Endothelial cell (in vitro differentiated cells): ENCODE results near the gene ZNF33B. TPM values are rescaled to one million over a fixed set of nuclear protein-coding genes. Genes with fewer than 3 reads are reported as not detected.

Experiments used
- DNase-seq: peaks from one replicate; pipeline ENCODE4 v3.0.0; 2021; ENCODE audit warnings: low spot score
- H3K27ac Mint-ChIP-seq: one replicate; pipeline ENCODE4 v1.8.0; 2021; ENCODE audit warnings: mixed read lengths, inconsistent platforms; ENCODE audit not compliant: unreplicated experiment
- H3K27me3 Mint-ChIP-seq: one replicate; pipeline ENCODE4 v1.8.0; 2021; ENCODE audit warnings: mild to moderate bottlenecking, moderate library complexity, mixed read lengths, inconsistent platforms; ENCODE audit not compliant: unreplicated experiment
- H3K36me3 Mint-ChIP-seq: one replicate; pipeline ENCODE4 v1.8.0; 2021; ENCODE audit warnings: mild to moderate bottlenecking, low read depth, mixed read lengths, inconsistent platforms; ENCODE audit not compliant: unreplicated experiment
- H3K4me1 Mint-ChIP-seq: one replicate; pipeline ENCODE4 v1.8.0; 2021; ENCODE audit warnings: mild to moderate bottlenecking, mixed read lengths, inconsistent platforms; ENCODE audit not compliant: unreplicated experiment
- H3K4me3 Mint-ChIP-seq: one replicate; pipeline ENCODE4 v1.8.0; 2021; ENCODE audit warnings: mild to moderate bottlenecking, mixed read lengths, inconsistent platforms; ENCODE audit not compliant: unreplicated experiment
- H3K9me3 Mint-ChIP-seq: one replicate; pipeline ENCODE4 v1.8.0; 2021; ENCODE audit warnings: mixed read lengths, inconsistent platforms; ENCODE audit not compliant: unreplicated experiment
- total RNA-seq: library from RNA; stranded (reverse); fragmentation: NEBNext Ultra II Directional; extraction: Animal tissue kit (Norgen Biotek cat#: 25700); gene quantifications from one replicate; pipeline ENCODE4 v1.2.1, GENCODE V29; 2021; ENCODE audit not compliant: unreplicated experiment
- TF ChIP-seq, protein P1 (sequence below): fragments of 200-600 bp; sonication (generic); IDR thresholded peaks from one replicate; pipeline ENCODE4 v1.5.0; 2021; ENCODE audit warnings: antibody characterized with exemption; ENCODE audit not compliant: unreplicated experiment

The ZNF33B gene
- total RNA-seq, 1 donor from 2014 or later = 63.4 TPM

DNA sequence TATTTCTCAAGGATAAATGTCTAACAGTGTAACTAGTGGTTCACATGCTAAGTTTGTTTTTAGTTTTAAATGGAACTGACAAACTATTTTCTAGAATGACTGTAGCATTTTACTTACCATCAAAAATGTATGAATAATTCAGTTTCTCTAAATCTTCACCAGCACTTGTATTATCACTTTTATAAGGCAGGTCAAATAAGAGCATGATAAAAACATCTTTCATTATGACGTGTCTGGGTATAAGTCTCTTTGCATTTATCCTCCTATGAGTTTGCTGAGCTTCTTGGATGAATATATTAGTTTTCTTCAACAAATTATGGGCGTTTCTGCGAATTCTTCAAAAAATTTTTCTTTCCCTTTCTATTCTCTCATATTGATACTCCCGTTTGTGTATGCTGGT, 19.9 kb downstream of the ZNF33B start:
- no peak for DNase-seq
- peaks cover 37% of the 10 kb centered on the region for H3K36me3 Mint-ChIP-seq
- H3K27me3 Mint-ChIP-seq = no peaks in the 10 kb centered on the region

DNA sequence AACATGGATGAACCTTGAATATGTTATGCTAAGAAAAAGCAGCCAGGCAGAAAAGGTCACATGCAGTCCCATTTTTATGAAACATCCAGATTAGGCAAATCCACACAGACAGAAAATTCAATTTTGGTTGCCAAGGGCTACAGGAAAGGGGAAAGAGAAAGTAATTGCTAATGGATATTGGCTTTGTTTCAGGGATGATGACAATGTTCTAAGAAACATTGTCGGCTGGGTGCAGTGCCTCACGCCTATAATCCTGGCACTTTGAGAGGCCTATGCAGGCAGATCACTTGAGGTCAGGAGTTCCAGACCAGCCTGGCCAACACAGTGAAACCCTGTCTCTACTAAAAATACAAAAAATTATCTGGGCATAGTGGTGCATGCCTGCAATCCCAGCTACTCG, 23.0 kb downstream of the ZNF33B start:
- no peak overlapping the region for H3K27ac Mint-ChIP-seq
- no peaks in the 10 kb centered on the region for H3K4me1 Mint-ChIP-seq
- no peaks in the 10 kb centered on the region for H3K27me3 Mint-ChIP-seq
- no peak overlapping the region for H3K4me3 Mint-ChIP-seq
- H3K36me3 Mint-ChIP-seq = peaks cover 29% of the 10 kb centered on the region
- DNase-seq = no peak
- H3K9me3 Mint-ChIP-seq = no peaks in the 10 kb centered on the region
- TF ChIP-seq, protein P1, sequence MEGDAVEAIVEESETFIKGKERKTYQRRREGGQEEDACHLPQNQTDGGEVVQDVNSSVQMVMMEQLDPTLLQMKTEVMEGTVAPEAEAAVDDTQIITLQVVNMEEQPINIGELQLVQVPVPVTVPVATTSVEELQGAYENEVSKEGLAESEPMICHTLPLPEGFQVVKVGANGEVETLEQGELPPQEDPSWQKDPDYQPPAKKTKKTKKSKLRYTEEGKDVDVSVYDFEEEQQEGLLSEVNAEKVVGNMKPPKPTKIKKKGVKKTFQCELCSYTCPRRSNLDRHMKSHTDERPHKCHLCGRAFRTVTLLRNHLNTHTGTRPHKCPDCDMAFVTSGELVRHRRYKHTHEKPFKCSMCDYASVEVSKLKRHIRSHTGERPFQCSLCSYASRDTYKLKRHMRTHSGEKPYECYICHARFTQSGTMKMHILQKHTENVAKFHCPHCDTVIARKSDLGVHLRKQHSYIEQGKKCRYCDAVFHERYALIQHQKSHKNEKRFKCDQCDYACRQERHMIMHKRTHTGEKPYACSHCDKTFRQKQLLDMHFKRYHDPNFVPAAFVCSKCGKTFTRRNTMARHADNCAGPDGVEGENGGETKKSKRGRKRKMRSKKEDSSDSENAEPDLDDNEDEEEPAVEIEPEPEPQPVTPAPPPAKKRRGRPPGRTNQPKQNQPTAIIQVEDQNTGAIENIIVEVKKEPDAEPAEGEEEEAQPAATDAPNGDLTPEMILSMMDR = no peak

More for the DNA sequence above, 19.9 kb downstream of the ZNF33B start:
- TF ChIP-seq, protein P1 = no peak
- Mint-ChIP-seq H3K9me3 (no peaks in the 10 kb centered on the region), H3K27ac (no peak overlapping the region), H3K4me1 (no peaks in the 10 kb centered on the region), H3K4me3 (no peak overlapping the region)

DNA sequence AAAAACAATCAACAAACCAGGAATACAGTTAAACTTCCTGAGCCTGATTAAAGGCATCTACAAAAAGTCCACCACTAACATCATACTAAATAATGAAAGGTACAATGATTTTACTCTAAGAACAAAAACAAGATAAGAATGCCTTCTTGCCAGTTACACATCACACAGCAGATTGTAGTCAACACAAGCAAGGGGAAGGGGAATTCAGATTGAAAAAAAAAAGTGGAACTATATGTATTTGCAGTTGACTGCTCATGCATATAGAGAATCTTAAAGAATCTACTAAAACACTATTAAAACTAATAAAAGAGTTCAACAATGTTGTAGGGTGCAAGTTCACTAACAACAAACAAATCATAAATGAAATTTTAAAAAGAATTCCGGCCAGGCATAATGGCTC, 28.5 kb downstream of the ZNF33B start:
- DNase-seq = no peak
- Mint-ChIP-seq H3K4me3 (no peak overlapping the region), H3K36me3 (peaks cover 34% of the 10 kb centered on the region), H3K27ac (no peak overlapping the region), H3K27me3 (no peaks in the 10 kb centered on the region), H3K4me1 (no peaks in the 10 kb centered on the region), H3K9me3 (no peaks in the 10 kb centered on the region)
- TF ChIP-seq, protein P1 = no peak

DNA sequence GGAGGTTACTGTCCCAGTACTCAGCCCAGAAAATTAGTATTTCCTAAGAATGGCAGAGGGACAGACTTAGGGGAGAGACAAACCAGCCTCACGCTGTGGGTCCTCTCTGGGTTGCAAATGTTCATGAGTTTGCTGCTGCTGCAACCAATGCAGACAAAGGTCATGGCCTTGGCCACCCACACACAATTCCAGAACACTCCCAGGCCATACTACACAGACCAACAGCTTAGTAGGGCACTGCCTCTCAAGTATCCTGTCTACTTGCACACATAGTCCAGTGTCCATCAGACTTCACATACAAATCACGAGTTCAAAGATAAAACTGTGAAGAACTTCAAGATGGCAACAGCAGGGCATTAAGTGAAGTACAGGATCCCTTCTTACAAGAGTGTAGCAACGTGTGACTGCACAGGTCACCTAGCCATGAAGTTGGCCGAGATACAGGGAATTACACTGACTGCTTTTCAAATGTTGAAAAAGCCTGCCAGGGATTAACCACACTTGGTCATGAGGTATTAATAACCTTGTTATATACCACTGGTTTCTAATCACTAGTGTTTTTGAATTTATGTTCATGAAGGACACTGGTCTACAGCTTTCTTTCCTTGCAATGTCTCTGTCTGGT, 40.0 kb downstream of the ZNF33B start:
- peaks cover 75% of the 10 kb centered on the region for H3K36me3 Mint-ChIP-seq
- H3K27me3 Mint-ChIP-seq = no peaks in the 10 kb centered on the region
- no peak overlapping the region for H3K4me3 Mint-ChIP-seq
- H3K27ac Mint-ChIP-seq = no peak overlapping the region
- no peaks in the 10 kb centered on the region for H3K4me1 Mint-ChIP-seq
- TF ChIP-seq, protein P1 = no peak
- H3K9me3 Mint-ChIP-seq = peaks cover 17% of the 10 kb centered on the region
- no peak for DNase-seq

DNA sequence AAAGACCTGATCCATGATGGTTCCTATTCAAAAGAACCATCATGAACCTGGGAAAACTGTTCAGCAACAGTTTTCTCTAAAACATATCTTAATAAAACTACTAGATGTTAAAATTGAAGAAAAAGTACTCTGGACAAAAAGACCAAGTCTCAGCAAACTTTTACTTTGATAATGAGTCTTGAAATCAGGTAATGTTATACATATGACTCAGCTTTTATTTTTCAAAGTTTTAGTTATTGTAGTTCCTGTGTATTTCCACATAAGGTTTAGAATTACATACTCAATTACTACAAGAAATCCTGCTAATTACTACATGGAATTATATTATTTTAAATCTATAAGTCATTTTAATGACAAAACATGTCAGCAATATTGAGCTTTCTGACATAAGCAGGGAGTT, 42.2 kb downstream of the ZNF33B start:
- DNase-seq = no peak
- no peaks in the 10 kb centered on the region for H3K27me3 Mint-ChIP-seq
- peaks cover 82% of the 10 kb centered on the region for H3K36me3 Mint-ChIP-seq
- TF ChIP-seq, protein P1 = no peak
- H3K4me3 Mint-ChIP-seq = no peak overlapping the region
- no peak overlapping the region for H3K27ac Mint-ChIP-seq
- H3K9me3 Mint-ChIP-seq = peaks cover 33% of the 10 kb centered on the region
- H3K4me1 Mint-ChIP-seq = no peaks in the 10 kb centered on the region
